Measurements from ENCODE around the gene OCRL.

Gene OCRL

DNA sequence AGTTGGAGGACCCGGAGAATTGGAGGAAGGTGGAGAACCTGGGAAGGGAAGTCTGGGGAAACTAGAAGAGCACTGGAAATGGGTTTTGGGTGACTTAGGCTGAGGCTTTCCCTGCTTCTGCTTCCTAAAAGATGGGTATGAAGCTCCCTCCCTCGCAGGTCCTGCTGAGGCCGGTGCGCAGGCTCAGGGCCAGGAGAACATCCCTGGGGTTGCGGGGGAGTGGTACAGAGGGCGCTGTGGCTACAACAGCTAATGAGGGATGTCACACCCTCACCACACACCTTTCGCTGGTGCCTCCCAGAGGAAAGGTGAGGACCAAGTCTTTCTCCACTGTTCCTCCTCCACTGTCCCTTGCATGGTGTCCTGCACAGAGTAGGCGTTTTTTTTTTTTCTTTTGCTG, 98.9 kb downstream of the OCRL start:
- DNase-seq = no peak

GRCh38 chrX:129640737-129641136, 100.7 kb downstream of the OCRL start:
- DNase-seq = no peak

DNA sequence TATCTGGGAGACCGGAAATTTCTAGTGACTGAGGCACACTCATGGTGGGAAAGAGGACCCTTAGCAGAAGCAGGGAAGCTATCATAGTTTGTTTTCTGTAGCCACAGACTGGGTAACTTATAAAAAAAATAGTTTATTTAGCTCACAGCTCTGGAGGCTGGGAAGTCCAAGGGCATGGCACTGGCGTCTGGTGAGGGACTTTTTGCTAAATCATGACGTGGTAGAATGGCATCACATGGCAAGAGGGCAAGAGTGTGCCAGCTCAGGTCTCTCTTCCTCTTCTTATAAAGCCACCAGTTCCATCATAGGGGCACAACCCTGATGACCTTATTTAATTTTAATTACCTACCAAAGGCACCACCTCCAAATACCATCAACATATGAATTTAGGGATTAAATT, 101.4 kb downstream of the OCRL start:
- DNase-seq = no peak

- DNase-seq = no peak
Measured at GRCh38 chrX:129641941-129642340, 101.9 kb downstream of the OCRL start.

All from activated T-cell treated with anti-CD3 and anti-CD28 coated beads, Interleukin-2, amount 50 U/mL, for 1 hour (primary cell).